Right lobe of liver (tissue), 6 donors: Measurements from ENCODE around the gene CPA3. TPM values are rescaled to one million over a fixed set of nuclear protein-coding genes. Genes with fewer than 3 reads are reported as not detected.

Experiments
- ATAC-seq, 4 donors: fragments of 200-7000 bp; cut with Tn5 transposase; one replicate each; pipeline ENCODE4 v1.9.1; 2020; ENCODE audit warnings: mild to moderate bottlenecking in 4 of 4, moderate library complexity in 4 of 4
- DNase-seq, 3 donors: peaks; one replicate each; pipeline ENCODE4 v3.0.0-alpha.2; 2020
- H3K27ac ChIP-seq, 3 donors: fragments of 200-600 bp; one replicate each; pipeline ENCODE4 v1.8.0; 2022
- H3K27me3 ChIP-seq, 2 donors: fragments of 200-600 bp; one replicate each; pipeline ENCODE4 v1.8.0; 2022
- H3K36me3 ChIP-seq, 4 donors: fragments of 200-600 bp; sonication (generic) in 1 of 4; one replicate each; pipeline versions ENCODE4 v1.5.1 to v1.8.0; 2017 to 2022; ENCODE audit warnings: control low read depth in 1 of 4
- H3K4me1 ChIP-seq, 4 donors: fragments of 200-600 bp; sonication (generic) in 1 of 4; one replicate each; pipeline versions ENCODE4 v1.5.1 to v1.8.0; 2017 to 2022; ENCODE audit warnings: control low read depth in 1 of 4
- H3K4me3 ChIP-seq, 3 donors: fragments of 200-600 bp; one replicate each; pipeline ENCODE4 v1.8.0; 2022
- H3K9me3 ChIP-seq, 4 donors: fragments of 200-600 bp; sonication (generic) in 1 of 4; one replicate each; pipeline versions ENCODE4 v1.5.1 to v1.8.0; 2017 to 2022; ENCODE audit warnings: control low read depth in 1 of 4
- POLR2A ChIP-seq: fragments of 450-650 bp; IDR thresholded peaks from one replicate; pipeline ENCODE4 v1.6.1; 2017; ENCODE audit warnings: antibody characterized with exemption, mild to moderate bottlenecking
- WGBS: methylation state at CpG from one replicate; pipeline ENCODE4 v1.1.6; 2018; ENCODE audit warnings: low coverage, low lambda C conversion rate; ENCODE audit not compliant: insufficient coverage; ENCODE audit errors: missing lambda C conversion rate; 5-methylcytosine and 5-hydroxymethylcytosine counted together
- intact Hi-C, 2 donors: fragments of 100-400 bp; cut with DNase I; formaldehyde crosslinking; loops; one replicate each; pipeline versions ENCODE4 v1.11.2 to v1.14.1; 2022
- total RNA-seq, 6 experiments: library from RNA; depleted of rRNA in 2 of 6; stranded (reverse); fragments of >200 nt in 2 of 6; fragmentation: NEBNext Ultra II Directional in 3 of 6; extraction: Animal tissue kit (Norgen Biotek cat#: 25700) in 3 of 6; gene quantifications; one replicate each; pipeline versions ENCODE4 v1.1.0 to v1.2.4, GENCODE V29; 2016 to 2023
- TF ChIP-seq, protein P1 (sequence below), 4 donors: fragments of 200-600 bp in 3 of 4; fragments of 450-650 bp in 1 of 4; IDR thresholded peaks; one replicate each; pipeline versions ENCODE4 v1.5.1 to v1.8.0; 2016 to 2022; ENCODE audit warnings: antibody characterized with exemption in 4 of 4, mild to moderate bottlenecking in 2 of 4
- donor health status: DM: no; HTN: yes; CAD: no.
- donor health status: DM: no; HTN: no; CAD: no.
- donor health status: DM: no; HTN: no; CAD: no.
- donor health status: DM: no; HTN: yes; CAD: no.
- donor health status: DM: no; HTN: yes; CAD: no.

CPA3 gene
- total RNA-seq, 6 experiments from 2014 or later = 0.12 to 0.27 (median 0.22) TPM; not detected in 1

DNA sequence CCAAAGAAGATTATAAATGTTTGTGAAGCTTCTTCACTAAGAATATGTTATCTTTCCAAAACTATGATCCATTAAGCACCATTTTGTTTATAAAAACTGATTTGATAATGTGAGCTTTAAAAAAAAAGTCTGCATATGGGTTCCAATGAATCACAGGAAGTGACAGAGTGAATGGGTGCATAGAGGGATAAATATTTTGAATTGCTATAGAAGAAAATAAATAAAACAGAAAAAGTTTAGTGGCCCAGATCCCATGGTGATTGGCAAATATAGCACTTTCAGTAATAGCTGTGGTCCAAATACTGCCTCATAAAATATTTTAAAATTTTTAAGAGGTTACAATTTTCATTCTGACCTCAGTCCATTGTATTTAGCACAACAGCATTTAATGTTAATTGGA lies 19.2 kb downstream of the CPA3 start:
- TF ChIP-seq POLR2A = no peak
- TF ChIP-seq, protein P1, sequence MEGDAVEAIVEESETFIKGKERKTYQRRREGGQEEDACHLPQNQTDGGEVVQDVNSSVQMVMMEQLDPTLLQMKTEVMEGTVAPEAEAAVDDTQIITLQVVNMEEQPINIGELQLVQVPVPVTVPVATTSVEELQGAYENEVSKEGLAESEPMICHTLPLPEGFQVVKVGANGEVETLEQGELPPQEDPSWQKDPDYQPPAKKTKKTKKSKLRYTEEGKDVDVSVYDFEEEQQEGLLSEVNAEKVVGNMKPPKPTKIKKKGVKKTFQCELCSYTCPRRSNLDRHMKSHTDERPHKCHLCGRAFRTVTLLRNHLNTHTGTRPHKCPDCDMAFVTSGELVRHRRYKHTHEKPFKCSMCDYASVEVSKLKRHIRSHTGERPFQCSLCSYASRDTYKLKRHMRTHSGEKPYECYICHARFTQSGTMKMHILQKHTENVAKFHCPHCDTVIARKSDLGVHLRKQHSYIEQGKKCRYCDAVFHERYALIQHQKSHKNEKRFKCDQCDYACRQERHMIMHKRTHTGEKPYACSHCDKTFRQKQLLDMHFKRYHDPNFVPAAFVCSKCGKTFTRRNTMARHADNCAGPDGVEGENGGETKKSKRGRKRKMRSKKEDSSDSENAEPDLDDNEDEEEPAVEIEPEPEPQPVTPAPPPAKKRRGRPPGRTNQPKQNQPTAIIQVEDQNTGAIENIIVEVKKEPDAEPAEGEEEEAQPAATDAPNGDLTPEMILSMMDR (IDR thresholded peaks at IDR 0.05) = no peak
- Histone ChIP-seq H3K9me3 (no peaks in the 10 kb centered on the region), H3K27ac (no peak overlapping the region), H3K36me3 (no peaks in the 10 kb centered on the region), H3K4me1 (no peaks in the 10 kb centered on the region), H3K27me3 (no peaks in the 10 kb centered on the region), H3K4me3 (no peak overlapping the region)
- ATAC-seq (no peak), DNase-seq (no peak)
- intact Hi-C loops = no loop called here

DNA sequence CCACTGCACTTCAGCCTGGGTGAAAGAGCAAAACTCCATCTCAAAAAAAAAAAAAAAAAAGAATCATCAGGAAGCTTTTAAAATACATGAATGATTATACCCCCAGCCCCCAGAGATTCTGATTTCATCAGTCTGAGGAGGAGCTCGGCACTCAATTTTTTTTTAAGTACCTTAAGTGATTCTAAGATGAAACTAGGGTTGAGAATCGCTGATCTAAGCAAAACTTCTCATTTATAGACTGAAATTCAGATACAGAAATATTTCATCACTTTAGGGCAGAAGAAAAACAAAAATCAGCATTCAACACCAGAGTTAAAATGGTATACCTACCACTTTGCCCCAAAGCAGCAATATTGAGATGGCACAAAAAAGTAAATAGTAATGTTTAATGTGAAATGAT lies 24.7 kb downstream of the CPA3 start:
- no peak for TF ChIP-seq POLR2A
- TF ChIP-seq, protein P1 (IDR thresholded peaks at IDR 0.05) = no peak
- no peaks in the 10 kb centered on the region for H3K36me3 ChIP-seq

DNA sequence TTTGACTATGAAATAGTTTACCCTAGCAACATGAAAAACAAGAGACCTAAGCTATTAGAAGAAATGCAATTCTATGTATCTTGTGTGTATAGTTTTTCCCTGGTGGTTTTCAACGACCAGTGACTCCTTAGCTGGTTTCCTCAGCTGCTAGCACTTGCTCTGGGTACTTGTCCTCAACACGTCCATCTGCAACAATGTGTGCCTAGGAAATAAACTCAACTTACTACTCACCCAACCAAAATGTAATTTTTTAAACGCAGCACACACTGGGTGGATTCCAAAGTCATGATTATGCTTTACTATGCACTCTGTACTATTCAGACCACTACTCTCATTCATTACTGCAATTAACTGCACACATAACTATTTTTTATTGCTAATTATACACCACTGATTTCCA lies 31.0 kb downstream of the CPA3 start:
- Histone ChIP-seq H3K4me3 (no peak overlapping the region), H3K36me3 (no peaks in the 10 kb centered on the region), H3K27me3 (no peaks in the 10 kb centered on the region), H3K9me3 (no peaks in the 10 kb centered on the region), H3K27ac (no peak overlapping the region), H3K4me1 (no peaks in the 10 kb centered on the region)
- DNase-seq = no peak
- no peak for ATAC-seq
- intact Hi-C loops = no loop called here
- TF ChIP-seq, protein P1 (IDR thresholded peaks at IDR 0.05) = no peak
- TF ChIP-seq POLR2A = no peak
- WGBS = 53% methylated on average over 3 of the region's 3 CpGs

More for the DNA sequence above, 24.7 kb downstream of the CPA3 start:
- H3K4me1 ChIP-seq = no peaks in the 10 kb centered on the region
- no peaks in the 10 kb centered on the region for H3K27me3 ChIP-seq
- H3K4me3 ChIP-seq = no peak overlapping the region
- ATAC-seq = no peak
- no peak overlapping the region for H3K27ac ChIP-seq
- intact Hi-C loops = no loop called here
- WGBS = 56% methylated on average over 2 of the region's 2 CpGs
- DNase-seq = no peak
- H3K9me3 ChIP-seq = no peaks in the 10 kb centered on the region

DNA sequence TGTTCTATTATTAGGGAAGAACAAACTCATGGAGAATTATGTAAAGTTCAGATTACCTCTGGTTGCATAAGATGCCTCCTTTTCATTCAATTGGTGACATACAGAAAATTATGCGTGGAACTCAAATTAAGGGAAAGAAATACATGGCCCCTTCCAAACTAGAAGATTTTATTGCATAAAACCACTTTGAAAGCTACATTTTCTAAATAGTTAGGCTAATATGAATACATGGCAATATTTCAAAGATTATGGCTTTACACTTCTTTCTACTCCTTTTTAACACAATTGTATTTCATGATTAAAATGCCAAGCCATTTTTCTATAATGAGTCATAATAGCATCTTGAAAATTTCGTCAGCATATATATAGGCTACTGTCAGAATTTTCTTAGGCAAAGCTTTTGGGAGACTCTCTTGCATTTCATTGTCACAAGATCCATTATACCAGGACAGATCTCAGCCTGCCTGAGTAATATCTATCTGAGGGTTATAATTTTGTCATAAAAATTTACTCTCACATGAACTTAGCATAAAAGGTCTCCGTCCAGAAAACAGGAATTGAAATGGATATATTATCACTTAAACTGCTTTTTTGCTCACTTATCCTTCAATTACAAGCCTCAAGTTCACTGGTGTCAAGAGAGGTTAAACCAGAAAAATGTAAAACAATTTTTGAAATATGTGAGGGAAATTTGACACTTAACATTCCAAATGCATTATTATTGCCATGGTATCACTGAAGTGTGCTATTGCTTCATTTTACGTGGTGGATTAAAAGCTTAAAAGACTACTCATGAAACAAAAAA lies 37.1 kb downstream of the CPA3 start:
- H3K9me3 ChIP-seq = no peaks in the 10 kb centered on the region
- no peak overlapping the region for H3K4me3 ChIP-seq
- no peak for ATAC-seq
- TF ChIP-seq POLR2A = no peak
- TF ChIP-seq, protein P1 (IDR thresholded peaks at IDR 0.05) = no peak
- DNase-seq = no peak
- no peaks in the 10 kb centered on the region for H3K36me3 ChIP-seq
- 54% methylated on average over 4 of the region's 4 CpGs for WGBS
- H3K27ac ChIP-seq = no peak overlapping the region
- H3K27me3 ChIP-seq = no peaks in the 10 kb centered on the region
- intact Hi-C loops = no loop called here
- H3K4me1 ChIP-seq = no peaks in the 10 kb centered on the region
